ENCODE measurements around the gene MREG. TPM values are rescaled to one million over a fixed set of nuclear protein-coding genes. Genes with fewer than 3 reads are reported as not detected.
A peak's percentile ranks its signal among the peaks of the same experiment; 100 is the strongest.

The MREG gene
- 10 to 100 TPM; 31.7 to 41.0 (median 35.5) TPM for total RNA-seq

GRCh38 chr2:216013080-216013909, at the start of gene MREG:
MREG (minus strand) TSS chr2:216013551; CDS start chr2:216013327, 224 bp downstream.
- intact Hi-C loops (cut with DNase I; ENCODE audit: low total_unique reads) = no loop called here
- 0 to 1% methylated on average over 62 to 64 of the region's 70 CpGs for WGBS, 2 donors
- DNase-seq (ENCODE audit: low spot score in 2 of 2) = peak; percentile 64 to 93
- TF ChIP-seq POLR2A (IDR thresholded peaks at IDR 0.05) = no peak
- no peak for TF ChIP-seq CTCF (IDR thresholded peaks at IDR 0.05)
- peak within 1 kb of the TSS; percentile 86 for H3K4me3 ChIP-seq (ENCODE audit: low read depth, poor library complexity, severe bottlenecking)

GRCh38 chr2:216059233-216059834, 46.0 kb upstream of the MREG start:
- WGBS, 2 donors = 89 to 95% methylated on average over 5 of the region's 5 CpGs
- no peak overlapping the region for H3K4me3 ChIP-seq (ENCODE audit: low read depth, poor library complexity, severe bottlenecking)
- intact Hi-C loops (cut with DNase I; ENCODE audit: low total_unique reads) = no loop called here
- TF ChIP-seq POLR2A (IDR thresholded peaks at IDR 0.05) (no peak), CTCF (IDR thresholded peaks at IDR 0.05) (no peak)
- no peak for DNase-seq (ENCODE audit: low spot score in 2 of 2)

GRCh38 chr2:216057688-216058193, 44.4 kb upstream of the MREG start:
- DNase-seq (ENCODE audit: low spot score in 2 of 2) = no peak
- TF ChIP-seq POLR2A (IDR thresholded peaks at IDR 0.05) (no peak), CTCF (IDR thresholded peaks at IDR 0.05) (no peak)
- intact Hi-C loops (cut with DNase I; ENCODE audit: low total_unique reads) = no loop called here
- 56 to 57% methylated on average over 7 of the region's 7 CpGs for WGBS, 2 donors
- no peak overlapping the region for H3K4me3 ChIP-seq (ENCODE audit: low read depth, poor library complexity, severe bottlenecking)

- intact Hi-C loops (cut with DNase I; ENCODE audit: low total_unique reads) = no loop called here
- no peak overlapping the region for H3K4me3 ChIP-seq (ENCODE audit: low read depth, poor library complexity, severe bottlenecking)
- no peak for DNase-seq (ENCODE audit: low spot score in 2 of 2)
- TF ChIP-seq CTCF (IDR thresholded peaks at IDR 0.05) = no peak
- no peak for TF ChIP-seq POLR2A (IDR thresholded peaks at IDR 0.05)
- 74 to 77% methylated on average over 3 of the region's 3 CpGs for WGBS, 2 donors
Measured at GRCh38 chr2:216056739-216057138, 43.4 kb upstream of the MREG start.

- DNase-seq (ENCODE audit: low spot score in 2 of 2) = no peak
- TF ChIP-seq CTCF (IDR thresholded peaks at IDR 0.05) (no peak), POLR2A (IDR thresholded peaks at IDR 0.05) (no peak)
- intact Hi-C loops (cut with DNase I; ENCODE audit: low total_unique reads) = no loop called here
- 92 to 97% methylated on average over 4 of the region's 4 CpGs for WGBS, 2 donors
- no peak overlapping the region for H3K4me3 ChIP-seq (ENCODE audit: low read depth, poor library complexity, severe bottlenecking)
Measured at GRCh38 chr2:216055680-216056079, 42.3 kb upstream of the MREG start.

Measured in lower leg skin (tissue), 4 donors.